Measurements from ENCODE around the gene WIPF3.

GRCh38 chr7:29763266-29763665 is 43.0 kb upstream of the WIPF3 start:
- TF ChIP-seq, protein P1, sequence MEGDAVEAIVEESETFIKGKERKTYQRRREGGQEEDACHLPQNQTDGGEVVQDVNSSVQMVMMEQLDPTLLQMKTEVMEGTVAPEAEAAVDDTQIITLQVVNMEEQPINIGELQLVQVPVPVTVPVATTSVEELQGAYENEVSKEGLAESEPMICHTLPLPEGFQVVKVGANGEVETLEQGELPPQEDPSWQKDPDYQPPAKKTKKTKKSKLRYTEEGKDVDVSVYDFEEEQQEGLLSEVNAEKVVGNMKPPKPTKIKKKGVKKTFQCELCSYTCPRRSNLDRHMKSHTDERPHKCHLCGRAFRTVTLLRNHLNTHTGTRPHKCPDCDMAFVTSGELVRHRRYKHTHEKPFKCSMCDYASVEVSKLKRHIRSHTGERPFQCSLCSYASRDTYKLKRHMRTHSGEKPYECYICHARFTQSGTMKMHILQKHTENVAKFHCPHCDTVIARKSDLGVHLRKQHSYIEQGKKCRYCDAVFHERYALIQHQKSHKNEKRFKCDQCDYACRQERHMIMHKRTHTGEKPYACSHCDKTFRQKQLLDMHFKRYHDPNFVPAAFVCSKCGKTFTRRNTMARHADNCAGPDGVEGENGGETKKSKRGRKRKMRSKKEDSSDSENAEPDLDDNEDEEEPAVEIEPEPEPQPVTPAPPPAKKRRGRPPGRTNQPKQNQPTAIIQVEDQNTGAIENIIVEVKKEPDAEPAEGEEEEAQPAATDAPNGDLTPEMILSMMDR (IDR thresholded peaks at IDR 0.05) = no peak
- TF ChIP-seq POLR2A (IDR thresholded peaks at IDR 0.05) = no peak

All from gastroesophageal sphincter (tissue), 3 donors.